AML-193 (cell line): Measurements from ENCODE around the gene ERC1.
"Not testable (repeated sequence)": the region's sequence is repeated elsewhere in the genome, so short reads cannot be mapped to it uniquely, and the experiment has no call there.

Source experiments
- DNase-seq, 2 experiments: peaks; one replicate each; lab custom pipeline; 2025; lab: John Stamatoyannopoulos, UW

The ERC1 gene

DNA sequence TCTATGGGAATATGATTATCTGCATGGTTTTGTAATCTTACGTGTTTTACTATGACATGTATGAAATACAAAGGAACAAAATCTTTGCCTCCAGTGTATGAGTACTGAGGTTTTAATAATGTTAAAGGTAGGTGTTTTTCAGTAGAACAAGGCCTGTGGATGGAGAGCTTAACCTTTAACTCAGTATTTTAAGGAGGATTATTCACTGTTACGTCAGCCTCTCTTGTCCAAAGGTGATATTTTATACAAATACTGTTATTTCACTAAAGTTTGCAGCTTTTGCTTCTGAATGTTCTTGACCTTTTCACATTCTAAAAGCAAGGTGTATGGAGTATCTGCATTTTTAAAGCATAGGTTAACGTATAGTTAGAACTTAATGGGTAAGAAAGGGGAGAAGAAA is 195.3 kb downstream of the ERC1 start:
- no peak for DNase-seq

DNA sequence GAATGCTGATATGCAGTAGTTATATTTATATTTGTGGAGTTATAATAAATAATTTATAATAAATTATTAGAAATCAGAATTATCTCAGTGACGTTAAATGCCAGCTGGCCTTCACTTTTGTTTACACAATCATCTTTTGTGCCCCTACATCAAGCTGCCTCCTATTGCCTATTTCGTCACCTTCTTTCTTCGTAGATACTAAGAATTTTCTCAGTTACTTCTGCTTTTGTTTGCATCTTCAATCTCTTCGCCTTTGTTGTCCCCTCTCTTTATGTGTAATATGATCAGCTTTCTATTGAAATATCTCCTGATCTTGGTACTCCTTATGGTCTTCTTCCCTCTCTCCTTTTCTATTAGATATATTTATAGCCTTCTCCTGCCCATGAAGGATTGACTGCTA is 197.0 kb downstream of the ERC1 start:
- no peak for DNase-seq

DNA sequence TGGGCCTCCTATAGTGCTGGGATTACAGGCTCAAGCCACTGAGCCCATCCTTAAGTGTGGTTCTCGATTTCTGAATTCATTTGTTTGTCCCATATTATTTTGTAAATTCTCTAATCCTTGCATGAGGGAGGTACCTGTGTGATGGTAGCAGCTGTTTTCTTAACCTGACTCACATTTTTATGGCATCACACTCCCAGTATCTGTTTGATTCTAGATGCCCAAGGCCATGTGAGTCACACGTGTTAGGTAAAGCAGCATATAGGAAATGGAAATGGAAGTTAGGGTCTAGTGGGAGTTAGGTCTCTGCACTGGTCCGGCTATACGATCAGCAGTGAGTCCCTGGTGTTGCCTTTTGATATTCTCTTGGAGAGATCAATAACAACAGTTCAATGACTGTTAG is 198.1 kb downstream of the ERC1 start:
- no peak for DNase-seq

DNA sequence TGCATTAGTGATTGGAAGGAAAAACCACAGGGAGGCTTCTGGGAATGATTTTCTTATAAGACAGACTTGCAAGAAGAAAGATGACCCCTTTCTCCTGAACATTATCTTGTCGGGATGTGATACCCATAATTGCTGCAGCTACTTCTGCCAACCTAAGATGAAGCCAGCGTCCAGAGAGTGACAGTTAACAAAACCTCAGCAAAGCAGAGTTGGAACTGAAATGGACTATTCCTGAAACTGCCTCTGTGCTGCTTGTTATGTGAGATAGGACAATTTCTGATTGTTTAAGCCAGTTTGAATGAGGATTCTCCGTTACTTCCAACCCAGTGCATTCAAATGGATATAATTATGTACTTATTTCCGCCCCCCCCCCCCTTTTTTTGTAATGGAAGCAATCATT is 204.5 kb downstream of the ERC1 start:
- DNase-seq, result no peak

DNA sequence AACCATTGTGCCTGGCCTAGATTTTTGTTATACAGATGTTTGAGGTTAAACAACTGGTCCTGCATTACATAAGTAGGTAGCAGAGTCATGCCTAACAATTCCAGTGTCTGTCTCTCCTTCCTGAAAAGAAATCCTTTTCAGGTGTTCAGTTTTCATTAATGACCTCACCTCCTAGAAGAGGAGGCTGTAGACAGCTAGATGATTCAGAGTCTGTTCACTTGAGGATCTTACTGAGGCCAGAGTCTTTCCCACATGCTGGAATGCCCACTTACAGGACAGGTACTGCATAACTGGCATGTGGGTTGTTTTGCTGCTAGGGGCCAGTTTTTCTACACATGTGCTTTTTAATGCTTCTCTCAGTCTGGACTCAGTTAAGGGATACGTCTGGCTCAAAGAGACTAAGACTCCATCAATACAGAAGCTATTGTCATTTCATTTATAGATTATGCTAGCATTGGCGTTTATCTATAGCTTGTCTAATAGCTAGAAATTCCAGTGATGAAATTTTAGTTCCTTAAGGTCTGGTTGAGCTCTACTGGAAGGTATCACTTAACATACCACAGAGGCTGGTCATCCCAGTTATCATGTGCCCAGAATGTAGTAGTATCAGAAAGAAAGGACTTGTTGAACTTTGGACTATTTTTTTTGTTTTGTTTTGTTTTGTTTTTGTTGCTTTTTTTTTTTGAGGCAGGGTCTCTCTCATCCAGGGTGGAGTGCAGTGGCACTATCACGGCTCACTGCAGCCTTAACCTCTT is 206.4 kb downstream of the ERC1 start:
- no peak for DNase-seq

DNA sequence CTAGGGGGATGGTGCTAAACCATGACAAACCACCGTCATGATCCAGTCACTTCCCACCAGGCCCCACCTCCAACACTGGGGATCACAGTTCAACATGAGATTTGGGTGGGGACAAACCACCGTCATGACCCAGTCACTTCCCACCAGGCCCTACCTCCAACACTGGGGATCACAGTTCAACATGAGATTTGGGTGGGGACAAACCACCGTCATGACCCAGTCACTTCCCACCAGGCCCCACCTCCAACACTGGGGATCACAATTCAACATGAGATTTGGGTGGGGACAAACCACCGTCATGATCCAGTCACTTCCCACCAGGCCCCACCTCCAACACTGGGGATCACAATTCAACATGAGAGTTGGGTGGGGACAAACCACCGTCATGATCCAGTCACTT is 207.8 kb downstream of the ERC1 start:
- DNase-seq, result not testable (repeated sequence)

DNA sequence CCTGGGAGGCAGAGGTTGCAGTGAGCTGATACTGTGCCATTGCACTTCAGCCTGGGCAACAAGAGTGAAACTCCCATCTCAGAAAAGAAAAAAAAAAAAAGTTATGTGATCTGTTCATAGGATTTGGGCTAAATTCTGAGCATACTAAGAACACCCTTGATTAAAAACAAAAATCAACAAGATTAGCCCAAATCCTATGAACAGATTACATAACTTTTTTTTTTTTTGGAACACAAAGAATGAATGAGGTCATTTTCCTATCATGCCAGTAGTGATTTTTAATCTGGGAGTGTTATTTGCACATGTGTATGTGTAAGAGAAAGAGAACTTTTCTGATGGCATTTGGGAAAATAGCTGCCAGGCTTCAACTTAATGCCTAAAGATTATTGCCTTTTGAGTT is 208.7 kb downstream of the ERC1 start:
- no peak for DNase-seq

DNA sequence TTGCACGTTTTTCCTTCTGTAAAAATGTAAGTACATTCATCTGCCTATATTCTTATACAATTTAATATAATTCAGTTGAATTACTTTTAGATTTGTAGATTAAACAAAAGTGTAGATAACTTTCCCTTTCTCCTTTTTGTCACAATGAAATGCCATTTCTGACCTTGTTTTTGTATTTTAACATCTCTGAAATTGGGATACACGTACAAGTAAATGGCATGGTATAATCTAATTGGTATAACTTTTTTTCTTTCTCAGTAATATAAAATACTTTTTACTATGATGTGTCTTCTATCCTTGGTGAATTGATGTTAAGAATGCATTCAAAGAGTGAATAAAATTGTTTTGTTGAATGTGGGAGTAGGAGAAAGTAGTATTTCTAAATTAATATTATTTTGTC is 210.0 kb downstream of the ERC1 start:
- DNase-seq, result no peak

DNA sequence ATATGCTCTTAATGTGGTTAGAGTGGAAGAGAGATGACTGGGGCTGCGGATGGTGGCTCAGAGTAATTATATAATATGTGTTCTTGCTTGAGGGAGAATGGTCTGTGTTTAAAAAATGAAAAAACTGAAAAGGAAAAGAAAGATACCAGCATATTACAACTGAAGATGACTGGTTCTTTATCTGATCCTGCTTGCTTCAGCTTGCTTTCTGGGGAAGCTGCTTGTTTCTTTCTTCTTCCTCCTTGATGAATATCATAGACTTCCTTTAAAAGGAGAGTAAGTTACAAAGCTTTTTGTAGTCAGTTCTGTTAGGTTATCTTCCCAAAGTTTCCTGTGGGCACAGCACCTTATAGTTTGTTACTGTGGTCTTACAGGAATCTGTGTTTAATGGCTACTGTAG is 210.9 kb downstream of the ERC1 start:
- no peak for DNase-seq

DNA sequence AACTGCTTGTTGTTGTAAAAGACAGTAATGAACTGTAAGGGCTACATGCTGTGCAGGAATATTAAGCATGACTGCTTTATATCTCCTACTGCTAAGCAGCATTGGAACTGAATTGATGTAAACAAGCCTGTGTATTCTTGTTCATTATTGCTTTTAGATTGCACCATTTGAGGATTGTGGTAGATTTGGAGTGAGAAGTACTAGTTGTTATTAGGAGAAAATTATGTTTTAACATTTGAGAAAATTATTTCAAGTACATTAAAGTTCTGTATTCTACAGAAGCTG is 212.7 kb downstream of the ERC1 start:
- no peak for DNase-seq

DNA sequence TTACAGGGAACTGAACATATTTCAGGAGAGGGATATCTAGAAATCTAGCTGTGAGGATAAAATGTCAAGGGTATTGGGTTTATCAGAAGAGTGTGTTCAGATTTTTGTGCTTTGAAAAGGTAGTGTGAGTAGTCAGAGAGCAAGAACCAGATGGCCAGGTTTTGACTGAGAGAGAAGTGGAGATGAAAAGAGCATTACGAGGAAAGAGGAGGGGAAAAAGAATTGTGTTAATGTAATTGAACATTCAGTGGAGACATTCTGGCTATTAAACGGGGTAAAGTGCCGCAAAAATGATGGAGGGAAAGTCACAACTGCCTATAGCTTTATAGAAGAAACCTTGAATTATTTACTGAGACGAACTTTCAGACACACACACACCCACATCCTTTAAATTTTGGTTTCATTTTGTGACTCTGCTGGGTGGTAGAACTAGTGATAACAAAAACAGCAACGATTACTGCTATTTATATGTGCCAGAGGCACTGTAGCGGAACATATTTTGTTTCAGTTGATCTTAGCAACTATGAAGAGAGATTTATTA is 213.6 kb downstream of the ERC1 start:
- no peak for DNase-seq

DNA sequence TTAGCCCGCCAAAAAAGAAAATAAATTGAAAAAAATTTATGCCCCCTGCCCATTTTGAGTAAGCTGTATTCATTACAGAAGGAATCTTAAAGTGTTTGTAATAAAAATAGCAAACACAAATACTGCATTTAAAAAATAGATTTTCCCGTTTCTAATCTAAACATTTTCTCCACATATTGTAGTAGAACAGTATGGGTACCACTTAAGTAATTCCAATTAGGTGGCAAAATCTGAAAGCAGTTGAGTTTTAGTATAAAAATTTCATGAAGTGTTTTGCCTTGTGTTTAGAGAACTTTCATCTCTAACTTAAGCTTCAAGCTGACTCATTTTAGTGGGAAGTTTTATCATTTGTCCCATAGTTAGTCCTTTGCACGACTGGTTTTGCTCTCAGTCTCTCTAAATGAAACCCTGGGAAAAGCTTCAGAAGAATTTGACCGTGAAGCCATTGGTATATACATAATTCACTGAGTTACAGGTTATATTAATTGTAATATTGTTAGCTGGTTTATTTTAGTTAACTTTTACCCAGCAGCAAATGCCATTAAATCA is 214.6 kb downstream of the ERC1 start:
- DNase-seq, result no peak

DNA sequence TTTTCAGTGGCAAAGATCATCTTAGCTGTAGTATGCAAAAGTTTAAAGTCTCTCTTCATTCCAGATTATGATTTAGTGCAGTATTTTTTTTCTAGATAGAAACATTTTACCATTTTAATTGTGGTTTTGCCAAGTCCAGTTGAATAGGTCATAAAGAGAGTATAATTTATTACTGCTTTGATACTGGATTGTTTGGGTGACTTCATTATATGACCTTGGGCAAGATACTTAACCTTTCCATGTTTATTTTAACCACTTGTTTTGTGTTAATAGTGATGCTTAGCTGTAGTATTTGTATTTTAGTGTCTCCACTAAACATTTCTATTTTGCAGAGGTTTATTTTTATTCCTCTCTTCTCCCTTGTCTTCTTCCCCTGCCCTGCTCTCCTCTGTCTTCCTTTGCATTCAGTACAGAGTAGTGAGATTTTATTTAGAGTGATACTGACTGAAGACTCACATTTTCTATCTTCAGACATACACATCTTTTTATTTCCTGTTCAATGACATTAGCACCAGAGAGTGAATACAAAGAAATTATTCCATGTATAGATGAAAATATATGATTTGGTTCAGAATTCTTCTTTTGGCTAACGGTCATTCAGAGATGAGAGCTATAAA is 215.2 kb downstream of the ERC1 start:
- no peak for DNase-seq

DNA sequence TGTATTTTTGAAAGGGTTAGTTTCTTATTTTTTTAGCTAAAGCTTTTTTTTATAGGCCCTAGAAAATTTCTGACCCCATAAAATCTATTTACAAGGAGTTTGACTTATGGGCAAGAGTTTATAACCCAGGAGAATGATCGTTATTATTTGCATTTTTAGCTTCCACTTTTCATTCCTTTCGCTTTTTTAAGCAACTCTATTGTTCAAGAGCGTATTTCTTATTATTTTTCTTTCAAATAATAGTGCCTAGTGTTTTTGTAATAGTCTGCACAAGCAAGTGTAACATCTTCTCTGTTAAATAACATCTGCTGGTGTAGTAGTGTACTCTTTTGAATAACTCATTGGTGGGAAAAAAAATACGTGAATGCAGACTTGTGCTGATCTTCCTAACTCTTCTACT is 216.3 kb downstream of the ERC1 start:
- DNase-seq, result no peak

DNA sequence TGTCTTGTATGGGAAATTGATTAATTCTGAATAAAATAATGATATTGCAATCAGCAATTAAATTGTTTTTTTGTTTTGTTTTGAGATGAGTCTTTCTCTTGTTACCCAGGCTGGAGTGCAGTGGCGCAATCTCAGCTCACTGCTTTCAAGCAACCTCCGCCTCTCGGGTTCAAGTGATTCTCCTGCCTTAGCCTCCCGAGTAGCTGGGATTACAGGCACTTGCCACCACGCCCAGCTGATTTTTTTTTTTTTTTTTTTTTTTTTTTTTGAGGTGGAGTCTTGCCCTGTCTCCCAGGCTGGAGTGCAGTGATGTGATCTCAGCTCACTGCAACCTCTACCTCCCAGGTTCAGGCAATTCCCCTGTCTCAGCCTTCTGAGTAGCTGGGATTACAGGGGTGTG is 217.7 kb downstream of the ERC1 start:
- not testable (repeated sequence) for DNase-seq

DNA sequence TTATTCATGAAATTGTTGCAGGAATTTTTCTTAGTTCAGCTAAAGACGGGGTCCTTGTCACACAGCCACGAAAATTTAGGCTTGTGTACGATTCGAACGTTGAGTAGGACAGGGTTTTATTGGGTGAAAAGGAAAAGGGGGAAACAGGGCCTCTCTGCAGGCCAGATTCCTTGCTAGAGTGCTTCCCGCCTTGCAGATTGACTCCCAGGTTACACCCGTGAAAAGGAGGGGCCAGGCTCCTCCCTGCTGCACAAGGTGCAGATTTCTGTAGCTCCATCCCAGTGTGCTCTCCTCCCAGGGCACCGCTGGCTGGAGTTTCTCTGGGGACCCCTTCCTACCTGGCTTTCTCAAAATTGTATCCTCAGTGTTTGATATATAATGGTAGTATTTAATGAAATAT is 221.5 kb downstream of the ERC1 start:
- DNase-seq, result no peak

DNA sequence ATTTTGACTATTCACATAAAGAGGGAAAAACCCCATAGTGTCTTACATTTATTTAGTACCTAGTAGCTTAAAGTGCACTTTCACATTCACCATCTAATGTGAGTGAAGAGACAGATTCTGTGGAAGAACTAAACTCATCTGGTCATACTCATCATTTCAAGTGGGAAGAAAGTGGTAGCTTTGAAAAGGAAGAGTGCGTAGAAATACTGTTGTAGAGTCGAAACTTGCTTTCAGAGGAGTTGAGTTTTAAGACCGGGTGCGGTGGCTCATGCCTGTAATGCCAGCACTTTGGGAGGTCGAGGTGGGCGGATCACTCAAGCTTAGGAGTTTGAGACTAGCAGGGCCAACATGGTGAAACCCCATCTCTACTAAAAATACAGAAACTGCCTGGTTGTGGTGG is 222.2 kb downstream of the ERC1 start:
- DNase-seq, result no peak

DNA sequence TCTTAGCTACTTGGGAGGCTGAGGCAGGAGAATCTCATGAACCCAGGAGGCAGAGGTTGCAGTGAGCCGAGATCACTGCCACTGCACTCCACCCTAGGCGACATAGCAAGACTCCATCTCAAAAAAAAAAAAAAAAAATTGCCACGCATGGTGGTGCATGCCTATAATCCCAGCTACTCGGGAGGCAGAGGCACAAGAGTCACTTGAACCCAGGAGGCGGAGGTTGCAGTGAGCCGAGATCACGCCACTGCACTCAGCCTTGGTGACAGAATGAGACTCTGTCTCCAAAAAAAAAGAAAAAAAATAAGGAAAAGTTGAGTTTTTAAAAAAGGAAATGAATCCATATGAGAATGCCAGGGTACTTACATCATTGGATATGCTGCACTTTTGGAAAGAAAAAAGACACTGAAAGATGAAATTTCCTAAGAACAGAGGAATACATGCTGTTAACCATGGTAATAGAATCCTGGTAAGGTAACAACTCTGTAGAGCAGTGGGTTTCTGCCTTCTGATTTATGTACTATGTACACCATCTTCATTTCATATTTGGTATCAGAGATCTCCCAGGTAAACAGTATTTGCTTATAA is 222.7 kb downstream of the ERC1 start:
- no peak for DNase-seq

DNA sequence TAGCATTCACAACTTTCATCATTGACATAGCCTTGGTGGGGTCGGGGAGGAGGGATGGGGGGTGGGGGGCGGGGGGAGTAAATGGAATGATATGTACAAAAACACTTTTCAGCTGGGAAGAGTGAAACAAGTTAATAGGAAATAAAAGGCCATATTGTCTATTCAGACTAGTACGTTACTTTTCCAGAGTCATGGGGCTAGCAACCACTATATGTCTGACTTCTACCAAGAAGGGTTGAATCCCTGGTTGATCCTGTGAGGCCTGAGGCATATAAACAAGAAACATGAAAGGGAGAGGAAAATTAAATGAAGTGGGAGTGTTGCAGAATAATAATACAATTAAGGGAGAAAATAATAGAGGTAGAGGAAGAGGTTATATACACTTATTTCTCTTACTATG is 225.5 kb downstream of the ERC1 start:
- no peak for DNase-seq

DNA sequence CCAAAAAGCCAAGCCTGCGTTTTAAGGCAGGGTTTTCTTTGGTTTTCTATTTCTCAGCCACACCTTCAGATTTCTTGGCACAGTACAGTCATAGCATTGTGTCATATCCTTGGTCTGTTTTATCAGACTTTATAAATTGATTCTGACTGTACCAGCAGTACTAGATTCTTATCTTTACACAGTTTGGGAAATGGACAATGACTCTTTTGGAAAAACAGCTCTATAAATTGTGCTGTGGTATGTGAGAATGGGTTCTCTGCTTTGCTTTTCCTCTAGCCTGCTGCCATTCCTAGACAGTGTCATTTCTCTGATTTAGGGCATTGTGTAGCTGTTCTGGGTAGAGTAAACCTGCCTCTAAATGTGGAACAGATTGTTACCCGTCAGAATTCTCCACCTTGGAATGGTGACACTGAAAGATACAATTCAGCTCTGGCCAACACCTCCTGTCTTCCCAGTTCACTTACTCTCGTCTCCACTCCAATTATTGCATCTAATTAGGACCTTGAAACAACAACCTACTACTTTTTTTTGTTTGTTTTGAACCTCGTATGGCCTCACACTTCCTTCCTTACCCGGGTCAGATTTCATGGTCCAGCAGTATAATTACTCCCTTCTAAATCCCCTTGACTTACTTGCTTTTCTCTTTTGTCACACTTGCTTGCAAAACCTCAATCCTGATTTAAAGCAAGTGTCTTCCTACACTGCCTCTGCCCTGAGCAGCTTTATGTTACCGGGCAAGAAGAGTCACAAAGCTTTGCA is 226.3 kb downstream of the ERC1 start:
- no peak for DNase-seq

DNA sequence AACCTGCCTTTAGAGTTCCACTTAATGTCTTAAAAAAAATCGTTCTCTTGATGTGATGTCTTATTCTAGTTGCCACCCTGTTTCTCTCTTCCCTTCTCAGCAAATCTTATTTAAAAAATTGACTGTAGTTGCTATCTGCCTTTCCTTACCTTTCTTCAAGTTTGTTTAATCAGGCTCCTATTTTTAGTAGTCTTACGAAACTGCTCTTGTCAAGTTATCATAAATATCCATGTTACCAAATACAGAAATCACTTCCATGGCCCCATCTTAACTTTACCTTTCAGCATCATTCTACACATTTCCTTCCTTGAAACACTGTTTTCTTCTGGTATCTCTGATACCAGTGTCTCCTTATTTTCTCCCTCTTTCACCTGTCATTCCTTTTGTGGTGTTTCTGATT is 227.3 kb downstream of the ERC1 start:
- DNase-seq, result no peak
